Mucosa of descending colon (tissue), 3 donors: Measurements from ENCODE around the gene DKK3. TPM values are rescaled to one million over a fixed set of nuclear protein-coding genes. Genes with fewer than 3 reads are reported as not detected.

Experiments
- ATAC-seq: fragments of 200-7000 bp; cut with Tn5 transposase; one replicate; pipeline ENCODE4 v1.9.1; 2020; ENCODE audit warnings: mild to moderate bottlenecking, moderate library complexity
- DNase-seq, 3 donors: peaks; one replicate each; pipeline ENCODE4 v3.0.0-alpha.2; 2020
- H3K36me3 ChIP-seq: fragments of 200-600 bp; one replicate; pipeline ENCODE4 v1.8.0; 2021; ENCODE audit warnings: low read depth, mild to moderate bottlenecking
- H3K4me1 ChIP-seq: fragments of 200-600 bp; one replicate; pipeline ENCODE4 v1.8.0; 2021; ENCODE audit warnings: low read depth, mild to moderate bottlenecking
- H3K4me3 ChIP-seq: fragments of 200-600 bp; one replicate; pipeline ENCODE4 v1.8.0; 2021; ENCODE audit warnings: mild to moderate bottlenecking
- H3K9me3 ChIP-seq: fragments of 200-600 bp; one replicate; pipeline ENCODE4 v1.8.0; 2021; ENCODE audit warnings: mild to moderate bottlenecking
- CTCF ChIP-seq: fragments of 200-600 bp; IDR thresholded peaks from one replicate; pipeline ENCODE4 v1.8.0; 2022; ENCODE audit warnings: antibody characterized with exemption, mild to moderate bottlenecking
- intact Hi-C, 2 donors: fragments of 100-400 bp; cut with DNase I in 1 of 2; cut with micrococcal nuclease in 1 of 2; formaldehyde crosslinking; loops; one replicate each; pipeline versions ENCODE4 v1.11.0 to v1.11.1; 2022; cut with DNase I, micrococcal nuclease
- total RNA-seq, 3 donors: library from RNA; stranded (reverse); fragmentation: NEBNext Ultra II Directional in 2 of 3; extraction: Animal tissue kit (Norgen Biotek cat#: 25700) in 2 of 3; gene quantifications; one replicate each; pipeline versions ENCODE4 v1.2.1 to v1.2.4, GENCODE V29; 2021 to 2023
- donor health status: DM: no; HTN: no; CAD: no; lungs with moderate emphysema.
- donor health status: DM: no; HTN: no; CAD: no.
- donor health status: DM: no; HTN: yes; CAD: no.

DKK3 gene
- total RNA-seq, 3 donors from 2014 or later = 9.1 to 52.9 (median 18.9) TPM

DNA sequence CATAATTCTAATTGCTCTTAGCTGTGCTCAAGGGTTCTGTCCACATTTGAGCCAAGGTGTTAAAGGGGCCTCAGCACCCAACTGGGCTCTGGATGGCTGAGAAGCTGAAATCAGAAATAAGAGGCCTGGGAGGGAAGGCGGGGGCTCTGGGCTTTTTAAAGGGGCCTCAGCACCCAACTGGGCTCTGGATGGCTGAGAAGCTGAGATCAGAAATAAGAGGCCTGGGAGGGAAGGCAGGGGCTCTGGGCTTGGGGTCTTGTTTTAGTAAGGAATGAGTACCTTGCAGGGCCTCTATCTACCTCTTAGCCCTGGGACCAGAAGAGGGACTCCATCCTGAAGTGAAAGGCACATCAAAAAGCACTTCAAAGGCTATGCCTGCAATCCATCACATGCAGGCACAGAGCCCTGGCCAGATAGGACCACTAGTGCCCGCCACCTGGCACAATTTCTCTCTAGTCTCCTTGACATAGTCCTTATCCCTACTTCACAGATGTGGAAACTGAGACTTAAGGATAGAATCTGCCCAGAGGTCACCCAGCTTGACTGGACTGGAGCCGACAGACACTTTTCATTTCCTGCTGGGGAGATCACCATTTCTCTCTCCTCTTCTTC, 35.6 kb downstream of the DKK3 start:
- H3K9me3 ChIP-seq = no peaks in the 10 kb centered on the region
- H3K4me3 ChIP-seq = no peak overlapping the region
- peaks cover 3% of the 10 kb centered on the region for H3K4me1 ChIP-seq
- no peaks in the 10 kb centered on the region for H3K36me3 ChIP-seq
- DNase-seq = no peak
- ATAC-seq = no peak
- no peak for TF ChIP-seq CTCF
- intact Hi-C loops = no loop called here

GRCh38 chr11:11971906-11972547, 36.4 kb downstream of the DKK3 start:
- peaks cover 3% of the 10 kb centered on the region for H3K4me1 ChIP-seq
- H3K4me3 ChIP-seq = no peak overlapping the region
- TF ChIP-seq CTCF = no peak
- no peaks in the 10 kb centered on the region for H3K9me3 ChIP-seq
- DNase-seq (no peak), ATAC-seq (no peak)
- intact Hi-C loops = no loop called here
- H3K36me3 ChIP-seq = no peaks in the 10 kb centered on the region

DNA sequence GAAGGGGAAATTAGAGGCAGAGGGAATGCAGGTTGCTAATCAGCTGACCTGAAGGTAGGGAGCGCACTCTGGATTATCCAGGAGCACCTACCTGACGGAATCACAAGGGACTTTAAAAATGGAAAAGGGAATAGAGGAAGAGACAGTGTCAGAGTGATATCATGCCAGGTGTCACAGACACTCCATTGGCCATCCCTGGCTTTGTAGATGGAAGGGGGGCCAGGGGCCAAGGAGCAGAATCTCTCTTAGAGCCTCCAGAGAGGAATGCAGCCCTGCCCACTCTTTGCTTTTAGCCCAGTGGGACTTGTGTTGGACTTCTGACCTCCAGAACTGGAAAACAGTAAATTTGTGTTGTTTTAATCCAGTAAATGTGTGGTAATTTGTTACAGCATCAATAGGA, 37.9 kb downstream of the DKK3 start:
- DNase-seq = no peak
- H3K4me3 ChIP-seq = no peak overlapping the region
- ATAC-seq = no peak
- no peaks in the 10 kb centered on the region for H3K9me3 ChIP-seq
- H3K4me1 ChIP-seq = no peaks in the 10 kb centered on the region
- intact Hi-C loops = no loop called here
- no peaks in the 10 kb centered on the region for H3K36me3 ChIP-seq
- no peak for TF ChIP-seq CTCF

GRCh38 chr11:11969380-11970215, 38.8 kb downstream of the DKK3 start:
- H3K9me3 ChIP-seq = no peaks in the 10 kb centered on the region
- no peaks in the 10 kb centered on the region for H3K4me1 ChIP-seq
- TF ChIP-seq CTCF = no peak
- ATAC-seq = no peak
- no peaks in the 10 kb centered on the region for H3K36me3 ChIP-seq
- H3K4me3 ChIP-seq = no peak overlapping the region
- no peak for DNase-seq
- intact Hi-C loops = no loop called here

DNA sequence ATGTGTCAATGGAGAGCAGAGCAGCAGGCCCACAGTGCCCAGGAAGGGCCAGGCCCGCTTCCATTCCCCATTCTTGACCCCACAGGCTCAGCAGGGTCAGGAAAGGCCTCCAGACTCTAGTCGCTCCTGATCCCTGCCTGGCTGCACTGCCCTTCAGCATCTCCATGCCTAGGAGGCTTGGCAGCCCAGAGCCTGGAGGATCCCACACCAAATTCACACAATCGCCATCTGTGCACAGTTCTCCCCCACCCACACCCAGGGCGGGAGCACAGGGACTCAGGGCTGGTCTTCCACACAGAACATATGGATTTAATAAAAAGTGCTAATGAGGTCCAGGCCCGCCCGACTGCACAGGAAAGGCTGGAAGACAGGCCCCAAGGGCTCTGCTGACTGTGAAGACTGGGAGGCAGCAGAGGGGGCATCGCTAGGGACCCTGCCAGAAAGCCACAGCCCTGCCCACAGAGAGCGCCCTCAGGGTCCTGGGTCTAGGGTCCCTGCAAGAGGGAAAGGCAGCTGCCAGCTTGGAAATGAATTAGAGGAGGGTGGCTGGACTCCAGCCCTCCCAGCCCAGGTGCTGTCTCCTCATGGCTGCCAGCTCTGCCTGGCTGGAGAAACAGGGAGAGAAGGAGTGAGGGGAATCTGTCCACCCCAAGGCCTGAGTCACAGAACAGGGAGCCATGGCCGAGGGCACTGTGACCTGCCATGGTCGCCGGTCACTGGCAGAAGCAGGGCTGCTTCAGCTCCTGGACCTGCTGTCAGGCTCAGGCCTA, 39.7 kb downstream of the DKK3 start:
- H3K4me1 ChIP-seq = no peaks in the 10 kb centered on the region
- intact Hi-C loops = no loop called here
- H3K36me3 ChIP-seq = no peaks in the 10 kb centered on the region
- no peak overlapping the region for H3K4me3 ChIP-seq
- ATAC-seq = no peak
- no peaks in the 10 kb centered on the region for H3K9me3 ChIP-seq
- no peak for TF ChIP-seq CTCF
- DNase-seq = no peak
